Melanocyte of skin (primary cell): Measurements from ENCODE around the gene PDCD7. TPM values are rescaled to one million over a fixed set of nuclear protein-coding genes. Genes with fewer than 3 reads are reported as not detected.

Experiments
- small RNA-seq, 2 donors: library from RNA; depleted of rRNA; stranded (forward); fragments of <200 nt; gene quantifications; one replicate each; pipeline ENCODE3, GENCODE V24; 2012
- total RNA-seq, 2 donors: library from RNA; depleted of rRNA; stranded (reverse); fragments of >200 nt; gene quantifications; 2 replicates each; pipeline ENCODE4 v1.2.3, GENCODE V29; 2012

Gene PDCD7
- 10 to 100 TPM; 18.2 to 24.3 TPM for total RNA-seq

GRCh38 chr15:65133548-65134200, at the start of gene PDCD7:
Gene PDCD7, minus strand, starts transcription at chr15:65133808. Its CDS starts 27 bp downstream, at chr15:65133781.

GRCh38 chr15:65115086-65115485, 18.5 kb downstream of the PDCD7 start, which contains the start of gene UBAP1L:
Gene UBAP1L, minus strand, starts transcription at chr15:65115200. Its CDS starts 8,985 bp downstream, at chr15:65106215.

DNA sequence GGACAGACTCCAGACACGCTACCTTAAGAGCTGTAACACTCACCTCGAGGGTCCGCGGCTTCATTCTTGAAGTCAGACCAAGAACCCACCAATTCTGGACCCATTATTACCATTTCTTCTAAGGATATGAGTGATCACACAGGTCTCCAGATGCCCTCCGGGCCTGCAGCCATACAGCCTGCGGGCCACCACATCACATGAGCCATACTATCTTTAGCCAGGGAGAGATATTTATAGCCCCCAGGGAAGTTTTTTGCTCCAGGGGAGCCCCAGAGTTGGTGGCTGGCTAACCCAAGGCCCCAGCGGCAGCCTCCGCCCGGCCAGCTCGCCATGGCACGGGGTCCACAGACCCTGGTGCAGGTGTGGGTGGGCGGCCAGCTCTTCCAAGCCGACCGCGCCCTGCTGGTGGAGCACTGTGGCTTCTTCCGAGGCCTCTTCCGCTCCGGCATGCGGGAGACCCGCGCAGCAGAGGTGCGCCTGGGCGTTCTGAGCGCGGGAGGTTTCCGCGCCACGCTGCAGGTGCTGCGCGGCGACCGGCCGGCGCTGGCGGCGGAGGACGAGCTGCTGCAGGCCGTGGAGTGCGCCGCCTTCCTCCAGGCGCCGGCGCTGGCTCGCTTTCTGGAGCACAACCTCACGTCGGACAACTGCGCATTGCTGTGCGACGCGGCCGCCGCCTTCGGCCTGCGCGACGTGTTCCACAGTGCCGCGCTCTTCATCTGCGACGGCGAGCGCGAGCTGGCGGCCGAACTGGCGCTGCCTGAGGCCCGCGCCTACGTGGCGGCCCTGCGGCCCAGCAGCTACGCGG, 56.9 kb downstream of the PDCD7 start, which contains the start of gene KBTBD13:
KBTBD13 (plus strand) TSS at position 261 of the 805 bp plus-strand sequence; CDS start at position 331, 70 bp downstream.

DNA sequence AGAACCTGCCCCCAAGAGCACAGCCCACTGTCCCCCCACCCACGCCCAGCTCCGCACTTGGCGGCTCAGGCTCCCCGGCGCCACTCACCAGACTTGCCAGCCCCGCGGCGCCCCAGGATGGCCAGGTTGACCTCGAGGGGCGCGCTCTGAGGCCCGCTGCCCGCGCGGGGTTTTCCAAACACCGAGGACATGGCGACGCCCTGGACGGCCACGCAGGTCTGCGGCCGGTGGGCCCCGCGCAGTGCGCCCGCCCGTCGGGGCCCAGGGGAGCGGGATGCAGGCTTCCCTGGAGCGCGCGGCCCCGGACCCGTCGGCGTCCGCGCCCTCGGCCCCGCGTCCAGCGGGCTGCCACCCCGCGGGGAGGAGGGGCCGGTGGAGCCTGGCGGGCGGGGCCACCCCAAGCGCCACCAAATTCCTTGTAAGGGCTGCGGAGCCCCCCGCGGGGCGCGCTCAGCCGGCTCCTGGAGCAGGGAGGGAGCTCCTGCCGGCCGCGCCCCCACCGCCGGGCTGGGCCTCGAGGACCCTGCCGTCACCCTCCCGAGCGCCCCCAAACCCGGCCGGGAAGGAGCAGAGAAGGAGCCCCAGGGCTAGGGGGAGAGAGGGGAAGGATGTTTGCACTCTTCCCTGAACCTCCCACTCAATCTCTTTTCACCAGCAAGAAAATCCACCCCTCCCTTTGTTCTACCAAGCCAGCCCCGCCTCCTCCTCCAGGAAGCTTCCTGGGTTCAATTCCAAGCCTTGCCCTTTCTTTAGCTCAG, 65.8 kb downstream of the PDCD7 start, which contains the start of gene RASL12:
RASL12 (minus strand) TSS at position 347 of the 758 bp plus-strand sequence; CDS start at position 191, 156 bp downstream.

Small RNAs within 50 kb of the gene (small RNA-seq; reads per million reads assigned to genes)
- 0 to 0.04 reads per million in 2 donors for gene AC013553.1

Other genes with a start within 250 kb of the PDCD7 start
- gene ANKDD1A, start 221.9 kb downstream of the PDCD7 start, total RNA-seq: 1 to 10 TPM; 4.0 to 4.8 TPM
- gene SPG21, start 143.9 kb downstream of the PDCD7 start, total RNA-seq: 100 to 1,000 TPM in 1 of 2 donors, 10 to 100 TPM in 1; 98.4 to 104 TPM
- 10 to 100 TPM; 23.1 to 31.3 TPM for gene MTFMT, start 104.2 kb downstream of the PDCD7 start, total RNA-seq
- gene SLC51B, start 88.4 kb downstream of the PDCD7 start, total RNA-seq: not detected
- gene RASL12, start 65.8 kb downstream of the PDCD7 start, total RNA-seq: under 1 TPM; 0.33 to 0.69 TPM
- not detected for gene KBTBD13, start 57.1 kb downstream of the PDCD7 start, total RNA-seq
- 10 to 100 TPM in 1 of 2 donors, 1 to 10 TPM in 1; 5.2 to 11.0 TPM for gene UBAP1L, start 18.6 kb downstream of the PDCD7 start, total RNA-seq
- 10 to 100 TPM; 38.2 to 38.3 TPM for gene CLPX, start 51.5 kb upstream of the PDCD7 start, total RNA-seq
- gene CILP, start 77.7 kb upstream of the PDCD7 start, total RNA-seq: not detected
- gene PARP16, start 153.1 kb upstream of the PDCD7 start, total RNA-seq: 1 to 10 TPM; 2.8 to 3.7 TPM
- gene RNU5A-1, start 162.2 kb upstream of the PDCD7 start, total RNA-seq: not detected
- not detected for gene RNU5B-1, start 170.9 kb upstream of the PDCD7 start, total RNA-seq
- gene IGDCC3, start 244.2 kb upstream of the PDCD7 start, total RNA-seq: not detected